Stimulated activated naive CD8-positive, alpha-beta T cell treated with anti-CD3 and anti-CD28 coated beads, Interleukin-15, Interleukin-2, amounts not matched to agents 100 U/mL and 50 U/mL, for 24 hours (primary cell): ENCODE measurements around the gene PNPLA2.

Experiments
- ATAC-seq: fragments of 150-1000 bp; cut with Tn5 transposase; one replicate; pipeline ENCODE4 v1.10.0; 2021
- DNase-seq: peaks from one replicate; pipeline ENCODE4 v3.0.0; 2021

The PNPLA2 gene

DNA sequence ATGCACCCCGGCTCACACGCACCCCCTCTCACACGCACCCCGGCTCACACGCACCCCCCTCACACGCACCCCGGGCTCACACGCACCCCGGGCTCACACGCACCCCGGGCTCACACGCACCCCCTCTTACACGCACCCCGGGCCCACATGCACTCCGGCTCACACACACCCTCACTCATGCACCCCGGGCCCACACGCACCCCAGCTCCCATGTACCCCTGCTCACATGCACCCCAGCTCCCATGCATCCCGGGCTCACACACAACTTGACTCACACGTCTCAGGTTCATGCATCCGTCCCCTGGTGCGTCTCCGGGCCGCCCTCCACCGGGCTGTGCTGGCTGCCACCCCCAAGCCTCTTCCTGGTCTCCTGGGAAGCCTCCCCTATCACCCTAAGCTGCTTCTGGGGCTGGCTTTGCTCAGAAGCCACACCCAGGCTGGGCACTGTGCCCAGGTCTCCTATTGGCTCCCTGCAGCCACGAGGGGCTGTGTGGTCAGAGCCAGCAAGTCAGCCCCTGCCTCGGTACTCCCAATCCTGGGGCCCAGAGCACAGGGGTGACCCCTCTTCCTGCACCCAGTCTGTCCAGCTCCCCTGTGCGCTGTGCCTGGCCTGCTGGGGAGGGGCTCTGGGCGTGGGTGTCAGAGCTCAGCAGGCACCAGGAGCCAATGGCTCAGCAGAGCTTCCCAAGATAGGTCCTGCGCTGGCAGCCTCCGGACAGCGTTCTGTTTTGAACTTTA is 40.8 kb downstream of the PNPLA2 start:
- ATAC-seq = no peak
- DNase-seq = no peak

DNA sequence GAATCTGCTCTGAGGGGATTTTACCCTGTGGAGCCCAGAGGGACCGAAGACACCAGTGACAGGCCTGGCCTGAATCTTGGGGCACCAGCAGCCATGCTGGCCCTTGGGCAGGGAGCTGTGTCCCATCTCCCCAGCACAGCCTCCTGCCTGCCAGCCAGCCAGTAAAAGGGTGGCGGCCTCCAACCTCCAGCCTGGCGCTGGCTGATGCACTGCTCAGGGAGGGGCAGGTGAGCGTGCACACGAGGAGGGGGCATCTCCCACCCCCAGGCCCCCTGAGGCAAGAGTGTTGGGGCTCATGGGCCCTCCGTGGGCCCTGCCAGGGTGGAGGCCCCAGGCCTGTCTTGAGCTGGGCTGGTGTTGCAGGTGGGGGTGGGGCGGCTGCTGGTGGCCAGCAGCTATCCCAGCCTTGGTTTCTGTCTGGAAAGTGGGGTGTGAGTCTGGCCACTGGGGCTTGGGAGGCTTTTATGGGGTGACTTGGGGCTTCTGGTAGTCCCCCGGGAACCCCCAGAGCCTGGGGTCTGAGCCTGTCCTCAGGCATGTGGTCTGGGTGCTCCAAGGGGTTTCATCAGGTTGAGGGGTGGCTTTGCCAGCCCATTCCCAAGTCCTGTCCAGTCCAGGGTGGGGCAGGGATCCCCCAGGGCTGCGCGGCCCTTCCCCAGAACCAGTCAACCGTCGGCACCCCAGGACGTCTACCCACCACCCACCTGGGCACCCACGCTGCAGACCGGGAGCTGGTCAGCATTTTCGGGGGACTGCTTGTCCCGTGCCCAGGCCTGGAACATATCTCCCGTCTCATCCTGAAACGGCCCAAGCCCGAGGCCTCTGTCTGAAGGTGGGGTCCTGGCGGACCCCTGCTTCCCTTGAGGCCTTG is 41.8 kb downstream of the PNPLA2 start:
- ATAC-seq (no peak), DNase-seq (no peak)

DNA sequence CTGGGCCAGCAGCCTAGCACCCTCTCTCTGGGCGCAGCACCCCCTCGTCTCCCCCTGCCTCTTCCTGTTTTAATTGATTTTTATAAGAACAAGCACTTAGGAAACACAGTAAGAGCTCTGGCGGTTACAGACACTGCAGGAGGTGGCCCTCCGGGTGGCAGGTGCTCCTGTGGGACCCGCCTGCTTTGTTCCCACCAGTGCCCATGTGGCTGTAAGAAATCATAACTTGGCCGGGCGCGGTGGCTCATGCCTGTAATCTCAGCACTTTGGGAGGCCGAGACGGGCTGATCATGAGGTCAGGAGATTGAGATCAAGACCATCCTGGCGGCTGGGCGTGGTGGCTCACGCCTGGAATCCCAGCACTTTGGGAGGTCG is 42.4 kb downstream of the PNPLA2 start:
- ATAC-seq (no peak), DNase-seq (no peak)

DNA sequence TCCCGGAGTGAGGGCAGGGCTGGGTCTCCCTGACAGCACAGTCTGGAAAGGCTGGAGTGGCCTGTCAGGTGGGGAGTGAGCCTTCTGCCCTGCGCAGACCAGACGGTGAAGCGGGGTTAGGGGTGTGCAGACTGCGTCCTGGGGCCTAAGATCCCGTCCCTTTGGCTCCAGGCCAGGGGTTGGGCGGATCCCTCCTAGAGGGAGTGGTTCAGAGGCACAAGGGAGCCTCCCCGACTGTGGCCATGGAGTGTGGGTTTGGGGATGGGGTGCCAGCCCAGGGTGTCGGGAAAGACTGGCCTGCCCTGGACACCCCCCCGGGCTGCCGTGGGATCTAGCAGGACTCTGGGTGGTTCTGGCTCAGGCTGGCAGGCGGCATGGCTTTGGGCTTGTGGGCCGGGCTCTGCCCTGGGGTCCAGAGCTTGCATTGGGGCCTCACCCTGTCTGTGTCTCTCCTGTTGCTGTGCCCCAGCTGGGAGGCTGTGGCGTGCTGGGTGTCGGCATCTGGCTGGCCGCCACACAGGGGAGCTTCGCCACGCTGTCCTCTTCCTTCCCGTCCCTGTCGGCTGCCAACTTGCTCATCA is 43.5 kb downstream of the PNPLA2 start:
- DNase-seq (no peak), ATAC-seq (no peak)

DNA sequence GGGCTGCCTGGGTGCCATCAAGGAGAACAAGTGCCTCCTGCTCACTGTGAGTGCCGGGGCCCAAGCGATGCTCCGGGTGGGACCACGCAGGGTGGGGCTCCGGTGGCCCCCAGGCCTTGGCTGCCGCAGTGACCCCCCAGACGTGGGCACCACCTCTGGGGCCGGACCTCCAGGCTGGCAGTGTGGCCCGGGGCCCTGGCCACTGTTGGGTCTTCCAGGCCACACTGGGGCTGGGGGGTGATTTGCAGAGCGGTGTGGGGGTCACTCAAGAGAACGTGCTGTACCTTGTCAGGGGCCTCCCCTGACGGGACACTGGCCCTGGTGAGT is 43.9 kb downstream of the PNPLA2 start:
- DNase-seq = no peak

DNA sequence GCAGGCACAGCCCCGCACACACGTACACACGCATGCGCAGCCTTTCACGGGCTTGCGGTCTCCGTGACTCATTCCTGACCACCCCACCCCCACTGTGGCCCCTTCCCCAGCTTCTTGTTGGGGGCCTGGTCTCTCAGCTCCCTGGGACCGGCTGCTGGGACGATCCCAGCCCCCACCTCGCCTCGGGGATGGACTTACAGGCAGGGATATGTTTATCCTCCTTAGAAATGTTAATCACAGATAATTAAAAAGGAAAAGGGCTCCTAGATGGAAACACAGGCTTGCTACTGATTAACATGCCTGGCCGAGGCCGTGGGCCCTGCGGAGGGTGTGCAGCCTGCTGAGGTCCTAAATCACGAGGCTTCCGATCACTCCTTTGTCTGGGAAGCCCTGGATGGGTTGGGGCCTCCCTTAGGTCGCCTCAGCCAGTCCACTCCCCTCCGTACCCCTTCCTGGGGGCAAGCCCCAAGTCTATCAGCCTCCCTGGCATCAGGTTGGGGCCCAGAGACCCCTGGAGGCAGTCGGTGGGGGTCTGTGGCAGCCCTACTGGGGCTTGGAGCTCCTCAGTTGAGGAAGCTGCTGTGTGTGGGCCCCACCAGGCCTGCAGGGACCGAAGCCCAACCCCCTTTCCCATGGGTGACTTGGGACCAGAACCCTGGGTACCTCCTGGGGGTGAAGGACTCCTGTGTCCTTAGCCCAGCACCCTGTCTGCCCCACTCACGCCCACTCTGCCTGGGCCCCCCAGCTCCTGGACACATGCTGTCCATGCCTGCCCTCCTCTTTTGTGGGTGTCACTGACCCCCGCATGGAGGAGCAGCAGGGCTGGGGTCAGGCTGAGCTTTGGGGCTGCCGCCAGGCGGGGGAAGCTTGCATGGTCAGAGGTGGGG is 44.6 kb downstream of the PNPLA2 start:
- DNase-seq = no peak
- no peak for ATAC-seq

More for the DNA sequence above, 43.9 kb downstream of the PNPLA2 start:
- no peak for ATAC-seq

DNA sequence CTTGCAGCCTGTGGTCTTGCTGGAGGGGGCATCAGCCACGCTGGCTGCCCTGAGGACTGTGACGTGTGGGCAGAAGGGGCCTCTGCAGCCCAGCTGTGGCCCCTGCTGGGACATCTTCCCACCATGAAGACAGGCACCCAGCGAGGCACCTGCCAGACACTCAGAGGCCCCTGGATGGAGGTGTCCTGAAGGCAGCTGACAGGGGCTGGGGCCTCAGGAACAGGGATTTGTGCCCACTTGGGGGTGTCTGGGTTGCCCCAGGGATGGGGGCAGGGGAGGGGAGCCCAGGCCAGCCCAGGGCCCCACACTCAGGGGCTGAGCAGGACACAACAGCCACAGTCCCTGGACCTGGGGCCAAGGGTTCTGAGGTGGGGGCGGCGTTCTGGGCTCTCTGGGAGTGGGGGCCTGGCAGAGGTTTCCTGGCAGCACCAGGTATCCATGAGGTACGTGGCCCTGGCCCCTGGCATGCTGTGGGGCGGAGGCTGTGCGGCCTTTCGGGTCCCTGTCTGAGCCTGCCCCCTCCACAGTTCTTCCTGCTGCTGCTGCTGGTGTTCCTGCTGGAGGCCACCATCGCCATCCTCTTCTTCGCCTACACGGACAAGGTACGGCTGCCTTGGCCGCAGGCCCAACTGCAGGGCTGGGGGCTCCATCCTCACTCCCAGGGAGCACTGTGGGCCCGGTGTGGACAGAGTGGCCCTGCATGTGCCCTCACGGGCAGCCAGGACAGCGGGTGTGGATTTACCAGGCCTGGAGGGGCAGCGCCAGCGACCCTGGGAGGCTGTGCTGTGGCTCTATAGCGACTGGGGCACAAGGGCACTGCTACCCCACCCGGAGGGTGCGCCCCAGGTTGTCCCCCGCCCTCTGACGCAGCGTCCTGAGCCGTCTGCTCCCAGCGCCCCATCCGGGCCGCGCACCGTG is 45.5 kb downstream of the PNPLA2 start:
- ATAC-seq (peak; percentile 2), DNase-seq (no peak)

DNA sequence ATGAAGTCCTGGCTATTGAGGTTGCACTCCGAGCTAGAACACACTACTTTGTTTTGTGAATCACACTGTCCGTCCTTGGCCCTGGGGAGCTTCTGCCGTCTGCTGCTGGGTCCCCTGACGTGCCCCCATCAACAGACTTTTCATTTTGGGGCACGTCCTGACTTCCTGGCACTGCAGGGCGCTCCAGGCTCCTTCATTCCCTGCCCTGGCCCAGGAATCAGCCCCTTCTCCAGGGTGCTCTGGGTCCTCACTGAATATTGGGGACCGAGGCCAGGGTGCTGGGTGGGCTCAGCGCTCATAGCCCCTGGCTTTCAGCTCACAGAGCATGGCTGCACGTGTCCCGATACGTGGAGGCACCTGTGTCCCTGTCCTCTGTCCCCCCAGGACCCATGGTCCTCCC is 46.2 kb downstream of the PNPLA2 start:
- no peak for ATAC-seq
- DNase-seq = no peak

DNA sequence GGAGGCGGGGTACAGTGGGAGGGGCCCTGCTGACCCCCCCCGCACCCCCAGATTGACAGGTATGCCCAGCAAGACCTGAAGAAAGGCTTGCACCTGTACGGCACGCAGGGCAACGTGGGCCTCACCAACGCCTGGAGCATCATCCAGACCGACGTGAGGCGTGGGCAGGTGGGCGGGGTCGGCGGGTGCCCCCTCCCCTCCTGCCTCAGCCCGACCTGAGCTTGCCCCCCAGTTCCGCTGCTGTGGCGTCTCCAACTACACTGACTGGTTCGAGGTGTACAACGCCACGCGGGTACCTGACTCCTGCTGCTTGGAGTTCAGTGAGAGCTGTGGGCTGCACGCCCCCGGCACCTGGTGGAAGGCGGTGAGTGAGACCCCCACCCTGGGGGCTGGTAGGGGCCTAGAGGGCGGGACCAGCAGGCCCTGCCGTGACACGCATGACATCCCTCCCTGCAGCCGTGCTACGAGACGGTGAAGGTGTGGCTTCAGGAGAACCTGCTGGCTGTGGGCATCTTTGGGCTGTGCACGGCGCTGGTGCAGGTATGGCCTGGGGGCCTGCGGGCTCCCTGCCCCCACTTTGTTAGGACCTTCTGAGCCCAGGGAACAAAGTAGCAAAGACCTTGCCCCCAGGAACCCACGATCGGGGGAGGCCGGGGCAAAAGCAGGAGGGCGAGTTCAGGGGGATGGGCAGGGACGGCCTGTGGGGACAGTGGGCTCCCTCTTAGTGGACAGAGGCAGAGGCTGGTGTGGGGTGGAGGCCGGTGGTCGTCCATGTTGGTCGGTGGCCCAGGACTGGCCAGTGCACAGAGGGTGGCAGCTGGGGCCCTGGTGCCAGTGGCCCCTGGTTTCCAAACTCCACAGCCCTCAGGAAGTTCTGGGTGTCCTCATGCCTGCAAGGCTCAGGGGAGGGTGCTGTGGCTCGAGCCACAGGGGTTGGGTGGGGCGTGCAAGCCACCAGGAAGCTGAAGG is 47.0 kb downstream of the PNPLA2 start:
- no peak for DNase-seq

DNA sequence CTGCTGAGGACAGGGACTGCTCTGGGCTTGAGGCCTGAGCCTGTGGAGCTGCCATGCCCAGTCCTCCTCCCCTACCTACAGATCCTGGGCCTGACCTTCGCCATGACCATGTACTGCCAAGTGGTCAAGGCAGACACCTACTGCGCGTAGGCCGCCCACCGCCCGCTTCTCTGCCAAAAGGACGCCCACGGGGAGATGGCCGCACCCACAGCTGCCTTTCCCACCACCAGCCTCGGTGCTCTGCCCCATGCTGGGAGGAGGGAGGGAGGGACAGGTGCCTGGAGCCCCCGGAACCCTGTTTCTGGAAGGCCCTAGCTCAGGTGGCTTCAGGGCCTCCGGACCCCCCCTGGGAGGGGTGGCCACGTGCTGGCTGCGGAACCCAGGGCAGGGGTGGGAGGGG is 47.8 kb downstream of the PNPLA2 start:
- DNase-seq (no peak), ATAC-seq (no peak)

More for the DNA sequence above, 47.0 kb downstream of the PNPLA2 start:
- no peak for ATAC-seq

DNA sequence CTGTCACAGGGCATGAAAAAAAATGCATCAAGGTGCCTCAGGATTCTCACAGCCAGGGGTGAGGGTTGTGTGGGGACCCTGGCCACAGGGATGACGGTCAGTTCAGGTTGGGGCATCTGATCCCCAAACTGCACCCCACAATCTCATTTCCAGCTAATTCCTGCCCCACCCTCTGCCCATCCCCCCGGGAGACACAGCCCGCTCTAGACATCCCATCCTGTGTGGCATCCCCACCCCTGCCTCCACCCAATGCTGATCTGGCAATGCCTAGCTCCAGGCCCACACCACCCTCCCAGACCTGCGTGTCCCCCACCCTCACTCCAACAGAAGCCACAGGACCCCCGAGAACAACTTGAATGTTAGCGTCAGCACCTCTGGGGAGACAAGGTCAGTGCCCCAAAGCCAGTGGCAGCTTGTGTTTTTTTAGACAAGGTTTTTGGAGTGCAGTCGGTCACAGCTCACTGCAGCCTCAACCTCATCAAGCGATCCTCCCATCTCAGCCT is 49.2 kb downstream of the PNPLA2 start:
- no peak for DNase-seq
- ATAC-seq = no peak

DNA sequence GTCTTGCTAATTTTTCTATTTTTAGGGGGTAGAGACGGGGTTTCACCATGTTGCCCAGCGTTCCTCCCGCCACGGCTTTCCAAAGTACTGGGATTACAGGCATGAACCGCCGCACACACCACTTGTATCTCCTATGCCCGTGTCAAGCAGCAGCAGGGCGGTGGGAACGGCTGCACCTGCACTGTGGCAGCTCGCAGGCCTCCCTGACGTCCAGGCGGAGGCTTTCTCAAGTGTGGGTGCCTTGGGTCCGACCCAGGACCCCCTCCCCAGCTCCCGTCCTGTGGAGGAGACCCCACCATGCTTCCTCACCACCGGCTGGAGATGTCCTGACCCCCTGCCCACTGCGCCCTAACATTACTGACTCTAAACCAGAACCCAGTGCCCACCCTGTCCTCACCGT is 49.7 kb downstream of the PNPLA2 start:
- DNase-seq = no peak
- ATAC-seq = no peak

DNA sequence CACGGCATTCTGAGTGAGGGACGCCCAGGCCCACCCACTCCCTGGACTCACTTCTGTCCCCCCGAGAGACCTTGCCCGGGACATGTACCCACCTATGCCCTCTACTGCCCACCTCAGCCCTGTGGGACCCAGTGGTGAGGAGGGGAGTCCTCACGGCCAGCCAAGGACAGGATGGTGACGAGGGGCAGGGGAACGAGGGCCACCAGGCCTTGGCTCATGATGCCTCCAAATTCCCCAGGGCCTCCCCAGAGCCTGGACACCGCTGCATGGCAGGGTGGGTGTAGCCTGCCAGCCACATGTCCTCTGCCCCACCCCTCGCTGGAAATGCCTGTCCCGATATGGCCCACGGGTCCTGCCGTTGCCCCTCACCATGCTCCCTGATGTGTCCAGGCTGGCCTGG is 50.1 kb downstream of the PNPLA2 start:
- DNase-seq = no peak
- ATAC-seq = no peak

DNA sequence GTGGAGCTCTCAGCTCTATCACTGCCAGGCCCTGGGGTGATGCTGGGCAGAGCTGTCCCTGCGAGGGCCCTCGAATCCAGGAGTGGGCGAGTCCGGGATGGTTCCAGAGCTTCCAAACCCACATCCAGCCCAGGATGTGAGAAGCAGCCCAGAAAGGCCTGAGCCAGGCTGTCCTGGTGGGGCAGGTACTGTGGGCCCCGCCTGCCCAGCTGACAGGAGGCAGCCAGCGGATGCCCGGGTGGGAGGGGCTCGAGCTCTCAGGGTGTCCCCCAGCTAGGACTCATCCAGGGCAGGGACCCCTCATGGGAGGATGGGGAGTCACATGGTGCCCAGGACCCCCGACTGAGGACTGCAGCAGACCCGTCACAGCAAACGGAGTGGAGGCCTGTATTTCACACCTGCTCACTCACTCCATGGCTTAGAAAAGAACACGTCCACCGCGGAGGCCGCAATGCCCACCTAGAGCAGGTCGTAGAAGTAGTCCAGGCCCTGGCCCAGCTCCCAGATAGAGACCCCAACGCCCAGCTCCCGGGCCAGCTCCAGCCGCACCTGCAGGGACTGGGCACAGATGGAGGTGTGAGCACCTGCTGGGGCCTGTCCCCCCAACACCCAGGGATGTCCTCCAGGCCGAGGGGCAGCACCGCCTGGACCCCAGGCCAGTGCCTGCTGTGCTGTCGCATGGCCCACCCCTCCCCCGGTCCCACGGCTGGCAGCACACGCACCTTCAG is 50.8 kb downstream of the PNPLA2 start:
- DNase-seq = no peak
- ATAC-seq = no peak

DNA sequence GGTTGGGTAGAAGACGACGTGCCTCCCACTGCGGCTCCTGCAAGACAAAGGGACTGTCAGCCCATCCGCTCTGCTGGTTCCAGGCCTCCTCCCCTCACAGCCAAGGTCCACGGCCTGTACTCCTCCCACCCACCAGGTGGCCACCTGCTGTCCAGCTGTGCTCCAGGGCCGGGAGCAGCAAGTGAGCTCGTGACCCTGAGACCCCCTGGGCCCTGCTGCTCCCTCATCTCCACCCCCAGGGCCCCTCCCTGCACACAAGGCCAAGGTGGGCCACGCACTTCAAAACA is 51.4 kb downstream of the PNPLA2 start:
- ATAC-seq (no peak), DNase-seq (no peak)

DNA sequence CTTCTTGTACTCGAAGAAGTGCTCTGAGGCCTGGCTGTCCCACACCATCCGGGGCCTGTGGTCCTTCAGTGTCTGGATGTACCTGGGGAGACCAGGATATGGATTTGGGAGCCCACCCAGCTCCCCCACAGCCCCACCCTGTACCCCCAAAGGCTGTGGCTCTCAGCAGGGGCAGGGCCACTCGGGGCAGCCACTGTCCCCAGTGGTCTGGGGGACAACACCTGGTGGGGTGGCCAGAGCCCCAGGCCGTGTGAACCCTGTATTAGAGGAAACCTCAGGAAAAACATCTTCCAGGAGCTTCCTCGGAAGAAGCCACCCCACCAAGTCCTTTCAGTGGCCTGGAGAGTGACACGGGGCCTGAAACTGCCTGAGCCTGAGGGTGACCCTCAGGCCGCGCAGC is 51.7 kb downstream of the PNPLA2 start:
- no peak for ATAC-seq
- no peak for DNase-seq

DNA sequence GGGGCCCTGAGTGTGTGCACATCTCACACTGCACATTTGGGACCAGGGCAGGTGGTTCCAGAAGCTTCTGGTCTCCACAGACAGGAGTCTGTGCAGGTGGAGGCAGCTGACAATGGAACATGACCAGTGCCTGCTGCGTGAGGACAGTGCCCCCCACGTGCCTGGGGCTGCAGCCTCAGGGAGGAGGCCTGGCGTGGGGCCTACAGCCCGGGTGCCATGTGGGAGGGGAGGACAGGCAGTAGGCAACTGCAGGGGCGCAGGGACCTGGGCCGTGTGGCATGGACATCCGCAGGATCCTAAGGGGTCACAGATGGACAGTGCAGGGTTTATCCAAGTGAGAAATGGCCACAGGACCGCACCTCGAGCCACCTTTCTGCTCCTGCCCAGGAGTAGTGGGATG is 52.8 kb downstream of the PNPLA2 start:
- no peak for DNase-seq
- ATAC-seq = no peak

DNA sequence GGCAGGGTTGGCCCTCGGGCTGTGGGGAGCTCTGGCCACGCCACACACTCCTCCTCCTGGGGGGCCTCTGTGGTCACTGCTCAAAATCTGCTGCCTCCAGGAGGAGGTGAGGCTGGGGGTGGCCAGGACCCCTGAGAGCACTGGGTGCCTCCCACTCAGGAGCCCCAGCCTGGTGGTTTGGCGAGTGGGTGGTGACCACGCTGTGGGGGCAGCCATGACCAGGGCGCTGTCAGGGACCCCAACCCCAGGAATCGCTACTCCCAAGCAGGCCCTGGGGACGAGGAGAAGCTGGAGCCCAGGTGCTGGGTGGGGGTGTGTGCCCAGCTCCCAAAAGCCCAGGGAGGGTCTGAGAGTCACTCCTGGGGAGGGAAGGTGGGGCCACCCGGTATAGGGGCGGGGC is 54.1 kb downstream of the PNPLA2 start:
- DNase-seq (no peak), ATAC-seq (no peak)

DNA sequence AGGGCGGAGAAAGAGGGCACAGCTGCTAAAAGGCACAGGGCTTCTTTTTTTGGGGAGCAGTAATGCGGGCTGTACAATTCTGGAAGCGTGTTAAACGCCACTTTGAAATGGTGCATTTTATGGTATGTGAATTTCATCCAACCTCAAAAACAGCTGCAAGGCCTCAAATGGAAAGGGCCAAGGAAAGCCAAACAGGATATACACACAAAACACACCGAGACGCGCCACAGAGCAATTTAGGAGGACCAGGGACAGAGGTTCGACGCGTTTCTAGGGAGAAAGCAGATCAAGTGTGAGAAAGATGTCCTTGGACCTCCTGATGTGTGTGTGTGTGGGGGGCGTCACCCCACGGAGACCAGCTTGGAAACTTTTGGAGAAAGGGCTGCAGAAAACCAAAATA is 55.0 kb downstream of the PNPLA2 start:
- ATAC-seq = no peak

More for the DNA sequence above, 55.0 kb downstream of the PNPLA2 start:
- DNase-seq = no peak
